HG03565 (cell line): ENCODE data around the gene ERC2.
"Not testable (repeated sequence)": the region's sequence is repeated elsewhere in the genome, so short reads cannot be mapped to it uniquely, and the experiment has no call there.

Experiments
- ATAC-seq: cut with Tn5 transposase; IDR thresholded peaks from one replicate; pipeline ENCODE4 v1.9.1; 2021; ENCODE audit warnings: mild to moderate bottlenecking, moderate library complexity; ENCODE audit not compliant: unreplicated experiment

ERC2 gene

GRCh38 chr3:55519019-55519418 is 949.2 kb downstream of the ERC2 start:
- ATAC-seq: no peak

- no peak for ATAC-seq
Observed at GRCh38 chr3:55518451-55518850, 949.8 kb downstream of the ERC2 start.

- ATAC-seq: no peak
Observed at GRCh38 chr3:55516392-55517030, 951.8 kb downstream of the ERC2 start.

GRCh38 chr3:55515550-55516246 is 952.6 kb downstream of the ERC2 start:
- no peak for ATAC-seq

- ATAC-seq: no peak
Observed at GRCh38 chr3:55514962-55515361, 953.3 kb downstream of the ERC2 start.

GRCh38 chr3:55512571-55513343 is 955.5 kb downstream of the ERC2 start:
- no peak for ATAC-seq

- ATAC-seq: no peak
Observed at GRCh38 chr3:55511895-55512570, 956.2 kb downstream of the ERC2 start.

- ATAC-seq: no peak
Observed at GRCh38 chr3:55508335-55508734, 959.9 kb downstream of the ERC2 start.

GRCh38 chr3:55507808-55508207 is 960.5 kb downstream of the ERC2 start:
- no peak for ATAC-seq

GRCh38 chr3:55505776-55506175 is 962.5 kb downstream of the ERC2 start:
- ATAC-seq: no peak

- not testable (repeated sequence) for ATAC-seq
Observed at GRCh38 chr3:55505102-55505501, 963.2 kb downstream of the ERC2 start.

- no peak for ATAC-seq
Observed at GRCh38 chr3:55501905-55502304, 966.4 kb downstream of the ERC2 start.

- ATAC-seq: no peak
Observed at GRCh38 chr3:55500555-55501330, 967.5 kb downstream of the ERC2 start.

- no peak for ATAC-seq
Observed at GRCh38 chr3:55498520-55498919, 969.7 kb downstream of the ERC2 start.

- no peak for ATAC-seq
Observed at GRCh38 chr3:55497250-55497649, 971.0 kb downstream of the ERC2 start.

GRCh38 chr3:55494976-55495375 is 973.3 kb downstream of the ERC2 start:
- ATAC-seq: no peak

- no peak for ATAC-seq
Observed at GRCh38 chr3:55492976-55493375, 975.3 kb downstream of the ERC2 start.

- no peak for ATAC-seq
Observed at GRCh38 chr3:55491296-55491816, 976.9 kb downstream of the ERC2 start.

GRCh38 chr3:55490276-55490913 is 977.9 kb downstream of the ERC2 start:
- no peak for ATAC-seq

GRCh38 chr3:55489798-55490132 is 978.5 kb downstream of the ERC2 start:
- ATAC-seq: no peak
